Stomach (tissue), 4 donors: Measurements from ENCODE around the gene ACYP2.

Source experiments
- CTCF ChIP-seq, 7 experiments: fragments of 450-650 bp in 4 of 7; fragments of 200-600 bp in 3 of 7; sonication (generic) in 3 of 7; IDR thresholded peaks; one replicate each; pipeline ENCODE4 v1.5.1; 2016 to 2019; ENCODE audit warnings: antibody characterized with exemption in 7 of 7, control low read depth in 2 of 7, mild to moderate bottlenecking in 1 of 7
- POLR2A ChIP-seq, 4 donors: fragments of 450-650 bp; IDR thresholded peaks; one replicate each; pipeline ENCODE4 v1.6.1; 2016; ENCODE audit warnings: antibody characterized with exemption in 4 of 4, control low read depth in 2 of 4, mild to moderate bottlenecking in 1 of 4, moderate library complexity in 1 of 4
- POLR2AphosphoS5 ChIP-seq, 3 donors: sonication (generic); formaldehyde crosslinking; IDR thresholded peaks; one replicate each; pipeline ENCODE4 v1.6.1; 2016; ENCODE audit warnings: antibody characterized with exemption in 3 of 3

DNA sequence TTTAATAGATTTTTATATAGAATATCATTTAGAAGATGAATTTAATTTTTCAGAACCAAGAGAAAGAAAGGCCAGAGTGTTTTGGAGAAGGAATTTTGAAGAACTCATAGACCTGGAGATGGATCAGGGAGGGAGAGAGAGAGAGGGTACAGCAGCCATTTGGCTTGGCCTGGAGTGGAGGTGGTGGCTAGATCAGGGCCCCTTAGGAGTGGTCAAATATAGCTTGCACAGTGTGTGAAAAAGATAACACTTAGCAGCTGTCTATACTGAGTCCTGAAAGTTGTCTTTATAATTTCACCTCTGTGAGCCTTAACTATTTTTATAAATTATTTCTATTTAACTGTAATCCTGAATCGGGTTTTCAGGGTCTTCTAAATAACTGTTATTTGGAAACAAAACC is 38.8 kb upstream of the ACYP2 start:
- TF ChIP-seq CTCF (IDR thresholded peaks at IDR 0.05) (no peak), POLR2AphosphoS5 (IDR thresholded peaks at IDR 0.05) (no peak), POLR2A (IDR thresholded peaks at IDR 0.05) (no peak)
